ENCODE results near the gene TLL2.

- TF ChIP-seq CTCF (IDR thresholded peaks at IDR 0.05) (no peak), POLR2A (IDR thresholded peaks at IDR 0.05) (no peak), POLR2AphosphoS5 (IDR thresholded peaks at IDR 0.05) (no peak)
These were observed 35.4 kb downstream of the TLL2 start for GRCh38 chr10:96478355-96478754.
